ENCODE measurements around the gene DGLUCY. TPM values are rescaled to one million over a fixed set of nuclear protein-coding genes. Genes with fewer than 3 reads are reported as not detected.

DGLUCY gene
- total RNA-seq, 1 experiment from 2014 or later: 26.7 TPM

- intact Hi-C loops (cut with micrococcal nuclease; ENCODE audit: unreplicated experiment): no loop called here
- ChIA-PET POLR2A (ENCODE audit: low non-redundant PET) (no interaction called here), CTCF (no interaction called here)
- Histone ChIP-seq H3K4me1 (ENCODE audit: insufficient read depth, low read length, poor library complexity, severe bottlenecking) (no peaks in the 10 kb centered on the region), H3K27ac (ENCODE audit: low read depth, low read length, poor library complexity, severe bottlenecking) (no peak overlapping the region), H3K27me3 (replicated peaks; ENCODE audit: insufficient read depth, low read depth, low read length, poor library complexity) (no peaks in the 10 kb centered on the region), H3K36me3 (ENCODE audit: insufficient read depth, low read length, poor library complexity, severe bottlenecking) (no peaks in the 10 kb centered on the region), H3K4me3 (ENCODE audit: low read depth, low read length, poor library complexity, severe bottlenecking) (no peak overlapping the region), H3K9me3 (ENCODE audit: low read depth, low read length, poor library complexity, severe bottlenecking) (no peaks in the 10 kb centered on the region)
- no peak for DNase-seq (ENCODE audit: low spot score)
- TF ChIP-seq EZH2 (IDR thresholded peaks at IDR 0.05; ENCODE audit: borderline replicate concordance, low read depth, low read length, poor library complexity, severe bottlenecking): no peak
- no peak for TF ChIP-seq CTCF (conservative IDR thresholded peaks at IDR 0.05; ENCODE audit: low read depth, low read length)
- no TSS peak for BruUV-seq (replicated peaks)
These were observed 118.2 kb downstream of the DGLUCY start for GRCh38 chr14:91232052-91232451.

GRCh38 chr14:91232603-91233002 lies 118.7 kb downstream of the DGLUCY start:
- TF ChIP-seq EZH2 (IDR thresholded peaks at IDR 0.05; ENCODE audit: borderline replicate concordance, low read depth, low read length, poor library complexity, severe bottlenecking) (no peak), CTCF (conservative IDR thresholded peaks at IDR 0.05; ENCODE audit: low read depth, low read length) (no peak)
- no peaks in the 10 kb centered on the region for H3K27me3 ChIP-seq (replicated peaks; ENCODE audit: insufficient read depth, low read depth, low read length, poor library complexity)
- no TSS peak for BruUV-seq (replicated peaks)
- POLR2A ChIA-PET (ENCODE audit: low non-redundant PET): no interaction called here
- DNase-seq (ENCODE audit: low spot score): no peak
- no peaks in the 10 kb centered on the region for H3K9me3 ChIP-seq (ENCODE audit: low read depth, low read length, poor library complexity, severe bottlenecking)
- H3K4me1 ChIP-seq (ENCODE audit: insufficient read depth, low read length, poor library complexity, severe bottlenecking): no peaks in the 10 kb centered on the region
- H3K27ac ChIP-seq (ENCODE audit: low read depth, low read length, poor library complexity, severe bottlenecking): no peak overlapping the region
- CTCF ChIA-PET: no interaction called here
- intact Hi-C loops (cut with micrococcal nuclease; ENCODE audit: unreplicated experiment): no loop called here
- no peaks in the 10 kb centered on the region for H3K36me3 ChIP-seq (ENCODE audit: insufficient read depth, low read length, poor library complexity, severe bottlenecking)
- no peak overlapping the region for H3K4me3 ChIP-seq (ENCODE audit: low read depth, low read length, poor library complexity, severe bottlenecking)

GRCh38 chr14:91233936-91234790 lies 120.3 kb downstream of the DGLUCY start:
- CTCF ChIA-PET: interaction anchor here (0.6 kb wide), 1 partner anchor 1000 kb away, joined by 3 read pairs; no protein-coding TSS in a partner anchor
- no peak for TF ChIP-seq CTCF (conservative IDR thresholded peaks at IDR 0.05; ENCODE audit: low read depth, low read length)
- TF ChIP-seq EZH2 (IDR thresholded peaks at IDR 0.05; ENCODE audit: borderline replicate concordance, low read depth, low read length, poor library complexity, severe bottlenecking): no peak

More at GRCh38 chr14:91233936-91234790, 120.3 kb downstream of the DGLUCY start:
- Histone ChIP-seq H3K36me3 (ENCODE audit: insufficient read depth, low read length, poor library complexity, severe bottlenecking) (no peaks in the 10 kb centered on the region), H3K9me3 (ENCODE audit: low read depth, low read length, poor library complexity, severe bottlenecking) (no peaks in the 10 kb centered on the region), H3K4me3 (ENCODE audit: low read depth, low read length, poor library complexity, severe bottlenecking) (no peak overlapping the region), H3K27me3 (replicated peaks; ENCODE audit: insufficient read depth, low read depth, low read length, poor library complexity) (no peaks in the 10 kb centered on the region), H3K4me1 (ENCODE audit: insufficient read depth, low read length, poor library complexity, severe bottlenecking) (no peaks in the 10 kb centered on the region), H3K27ac (ENCODE audit: low read depth, low read length, poor library complexity, severe bottlenecking) (no peak overlapping the region)
- POLR2A ChIA-PET (ENCODE audit: low non-redundant PET): no interaction called here
- DNase-seq (ENCODE audit: low spot score): no peak
- no TSS peak for BruUV-seq (replicated peaks)
- intact Hi-C loops (cut with micrococcal nuclease; ENCODE audit: unreplicated experiment): no loop called here
